A549 (cell line): ENCODE results near the gene CADPS2. TPM values are rescaled to one million over a fixed set of nuclear protein-coding genes. Genes with fewer than 3 reads are reported as not detected.

Experiments
- ATAC-seq, 2 experiments: fragments of 200-7000 bp in 1 of 2; fragments of >200 bp in 1 of 2; cut with Nextera tagmentation in 1 of 2; cut with Tn5 transposase in 1 of 2; 3 replicates each; pipeline versions ENCODE4 v1.8.0 to v1.9.1; 2018 to 2020; ENCODE audit warnings: mild to moderate bottlenecking in 1 of 2, moderate library complexity in 1 of 2
- CTCF ChIA-PET: fragments of 300-600 bp; sonication (Branson Sonifier 250); formaldehyde crosslinking; extraction: SDS; loops from one replicate; lab custom pipeline; 2021; ENCODE audit warnings: antibody characterized with exemption, inconsistent platforms; lab: Yijun Ruan, JAX
- POLR2A ChIA-PET: fragments of 350-600 bp; formaldehyde crosslinking; extraction: SDS; loops from one replicate; lab custom pipeline; 2021; ENCODE audit warnings: antibody characterized with exemption, inconsistent platforms; lab: Yijun Ruan, JAX
- DNase-seq, 2 experiments: peaks; one replicate each; pipeline versions ENCODE4 v3.0.0 to v3.0.0-alpha.2; 2011 to 2016; ENCODE audit warnings: low read depth in 1 of 2, low spot score in 1 of 2
- FAIRE-seq: peaks from 2 replicates; lab custom pipeline; 2011; peaks lifted over from hg19 to GRCh38; lab: Jason Lieb, UNC
- H3K27ac ChIP-seq, 2 experiments: fragments of >200 bp; sonication (Bioruptor Twin); formaldehyde crosslinking; 3 replicates each; pipeline ENCODE4 v1.5.1; 2016 to 2017
- H3K4me1 ChIP-seq: fragments of >200 bp; sonication (Bioruptor Twin); formaldehyde crosslinking; 3 replicates; pipeline ENCODE4 v1.6.1; 2016
- H3K4me2 ChIP-seq: fragments of >200 bp; sonication (Bioruptor Twin); formaldehyde crosslinking; 3 replicates; pipeline ENCODE4 v1.6.1; 2016
- H3K4me3 ChIP-seq: fragments of >200 bp; sonication (Bioruptor Twin); formaldehyde crosslinking; 3 replicates; pipeline ENCODE4 v1.5.1; 2016
- H3K9me3 ChIP-seq: fragments of >200 bp; sonication (Bioruptor Twin); formaldehyde crosslinking; 3 replicates; pipeline ENCODE4 v1.6.1; 2016
- ATOH8 ChIP-seq: fragments of 250-450 bp; sonication (Bioruptor Pico); IDR thresholded peaks from 2 replicates; pipeline ENCODE4 v1.5.0; 2020; ENCODE audit warnings: low read depth, mild to moderate bottlenecking, moderate library complexity
- BHLHE40 ChIP-seq: IDR thresholded peaks from 2 replicates; pipeline ENCODE4 v1.6.1; 2012; ENCODE audit warnings: low read depth, low read length, inconsistent platforms
- CBX8 ChIP-seq: fragments of 200-600 bp; sonication (generic); IDR thresholded peaks from 2 replicates; pipeline ENCODE4 v1.6.1; 2016
- CHD2 ChIP-seq: fragments of 150-350 bp; IDR thresholded peaks from 2 replicates; pipeline ENCODE4 v1.6.1; 2014; ENCODE audit warnings: low read length; ENCODE audit not compliant: partially characterized antibody
- EP300 ChIP-seq, 2 experiments: fragments of >200 bp; sonication (Bioruptor Twin); formaldehyde crosslinking; IDR thresholded peaks; 2 replicates in 1 of 2; 3 replicates in 1 of 2; pipeline ENCODE4 v1.6.1; 2016 to 2017
- ESRRA ChIP-seq: fragments of 150-350 bp; IDR thresholded peaks from 2 replicates; pipeline ENCODE4 v1.6.1; 2014; ENCODE audit warnings: mild to moderate bottlenecking, low read length, borderline replicate concordance
- FOSB ChIP-seq: fragments of 250-450 bp; sonication (Bioruptor Pico); IDR thresholded peaks from 2 replicates; pipeline ENCODE4 v1.5.0; 2020; ENCODE audit warnings: mild to moderate bottlenecking, moderate library complexity
- FOSL2 ChIP-seq, 2 experiments: fragments of 450-650 bp in 1 of 2; fragments of >200 bp in 1 of 2; sonication (Bioruptor Twin) in 1 of 2; formaldehyde crosslinking; IDR thresholded peaks; 2 replicates each; pipeline versions ENCODE4 v1.5.0 to v1.6.1; 2016 to 2020; ENCODE audit warnings: mild to moderate bottlenecking in 1 of 2, moderate library complexity in 1 of 2
- FOXS1 ChIP-seq: fragments of 250-450 bp; sonication (Bioruptor Pico); IDR thresholded peaks from 2 replicates; pipeline ENCODE4 v1.5.0; 2020; ENCODE audit warnings: mild to moderate bottlenecking, moderate library complexity
- GATA3 ChIP-seq: IDR thresholded peaks from 2 replicates; pipeline ENCODE4 v1.6.1; 2012; ENCODE audit warnings: borderline replicate concordance
- HDAC2 ChIP-seq: fragments of 200-600 bp; sonication (generic); IDR thresholded peaks from 2 replicates; pipeline ENCODE4 v1.6.1; 2016
- HOXA7 ChIP-seq: fragments of 250-450 bp; sonication (Bioruptor Pico); IDR thresholded peaks from 2 replicates; pipeline ENCODE4 v1.5.0; 2020; ENCODE audit warnings: mild to moderate bottlenecking, moderate library complexity
- KDM1A ChIP-seq: fragments of 200-600 bp; sonication (generic); IDR thresholded peaks from 2 replicates; pipeline ENCODE4 v1.6.1; 2016; ENCODE audit warnings: low read depth, mild to moderate bottlenecking
- KDM5A ChIP-seq: fragments of 200-600 bp; sonication (generic); IDR thresholded peaks from 2 replicates; pipeline ENCODE4 v1.6.1; 2016; ENCODE audit warnings: antibody characterized with exemption, mild to moderate bottlenecking
- MAFK ChIP-seq: fragments of 450-650 bp; IDR thresholded peaks from 2 replicates; pipeline ENCODE4 v1.6.1; 2014; ENCODE audit not compliant: partially characterized antibody
- NFE2L2 ChIP-seq: fragments of 150-350 bp; conservative IDR thresholded peaks from 2 replicates; pipeline ENCODE4 v1.6.1; 2014; ENCODE audit warnings: low read length
- NPAS2 ChIP-seq: fragments of 250-450 bp; sonication (Bioruptor Pico); IDR thresholded peaks from 2 replicates; pipeline ENCODE4 v1.8.0; 2022; ENCODE audit warnings: mild to moderate bottlenecking, moderate library complexity, borderline replicate concordance
- PHF8 ChIP-seq: fragments of 200-600 bp; sonication (generic); IDR thresholded peaks from 2 replicates; pipeline ENCODE4 v1.6.1; 2016; ENCODE audit warnings: low read depth, mild to moderate bottlenecking, antibody characterized with exemption, moderate library complexity, borderline replicate concordance
- RARB ChIP-seq: fragments of 250-450 bp; sonication (Bioruptor Pico); IDR thresholded peaks from 2 replicates; pipeline ENCODE4 v1.8.0; 2021; ENCODE audit warnings: mild to moderate bottlenecking, moderate library complexity
- TFCP2L1 ChIP-seq: fragments of 250-450 bp; sonication (Bioruptor Pico); IDR thresholded peaks from 2 replicates; pipeline ENCODE4 v1.5.0; 2021; ENCODE audit warnings: mild to moderate bottlenecking
- TP53 ChIP-seq: fragments of 250-450 bp; sonication (Bioruptor Pico); IDR thresholded peaks from 2 replicates; pipeline ENCODE4 v1.5.0; 2021; ENCODE audit warnings: mild to moderate bottlenecking, moderate library complexity
- USF2 ChIP-seq: fragments of 450-650 bp; IDR thresholded peaks from 2 replicates; pipeline ENCODE4 v1.6.1; 2014; ENCODE audit warnings: antibody characterized with exemption
- ZFP36 ChIP-seq: fragments of 450-650 bp; IDR thresholded peaks from 2 replicates; pipeline ENCODE4 v1.6.1; 2014; ENCODE audit warnings: borderline replicate concordance; ENCODE audit not compliant: partially characterized antibody
- ZNF302 ChIP-seq: fragments of 250-450 bp; sonication (Bioruptor Pico); IDR thresholded peaks from 2 replicates; pipeline ENCODE4 v1.9.0; 2021; ENCODE audit warnings: inconsistent platforms, mild to moderate bottlenecking, moderate library complexity
- ZSCAN20 ChIP-seq: fragments of 250-450 bp; sonication (Bioruptor Pico); IDR thresholded peaks from 2 replicates; pipeline ENCODE4 v1.8.0; 2022; ENCODE audit warnings: mild to moderate bottlenecking, moderate library complexity
- WGBS: methylation state at CpG from one replicate; pipeline ENCODE4 v1.1.6; 2017; ENCODE audit errors: missing lambda C conversion rate; 5-methylcytosine and 5-hydroxymethylcytosine counted together
- polyA plus RNA-seq, 4 experiments: library from polyadenylated mRNA; depleted of rRNA in 3 of 4; stranded (reverse); fragments of >200 nt; fragmentation: RNase III in 1 of 4; extraction: RNeasy Plus Mini Kit Qiagen cat#74134 plus additional on column Dnase treatment in 1 of 4; gene quantifications; 2 replicates in 3 of 4; 3 replicates in 1 of 4; pipeline ENCODE4 v1.2.3, GENCODE V29; 2011 to 2017
- TF ChIP-seq, protein P1 (sequence below): fragments of 150-350 bp; IDR thresholded peaks from 2 replicates; pipeline ENCODE4 v1.6.1; 2014; ENCODE audit warnings: low read depth, mild to moderate bottlenecking, low read length
- TF ChIP-seq, protein P2 (sequence below): fragments of >200 bp; sonication (Bioruptor Twin); formaldehyde crosslinking; IDR thresholded peaks from 2 replicates; pipeline ENCODE4 v1.6.1; 2016
- TF ChIP-seq, protein P3 (sequence below): IDR thresholded peaks from 2 replicates; pipeline ENCODE4 v1.6.1; 2012
- TF ChIP-seq, protein P4 (sequence below): fragments of 250-450 bp; sonication (Bioruptor Pico); IDR thresholded peaks from 2 replicates; pipeline ENCODE4 v1.5.0; 2021; ENCODE audit warnings: mild to moderate bottlenecking, moderate library complexity, borderline replicate concordance
- TF ChIP-seq, protein P5 (sequence below): IDR thresholded peaks from 2 replicates; pipeline ENCODE4 v1.6.1; 2012

The CADPS2 gene
- polyA plus RNA-seq, 2 of the 4 experiments (the other 2 are of a cell fraction), result 0.04 to 0.10 TPM

GRCh38 chr7:122457969-122458368 lies 428.3 kb downstream of the CADPS2 start:
- no peak for FAIRE-seq
- CTCF ChIA-PET, result no interaction called here
- no peak for DNase-seq
- H3K9me3 ChIP-seq, result no peaks in the 10 kb centered on the region
- no peak overlapping the region for H3K4me3 ChIP-seq
- 2% methylated on average over 3 of the region's 3 CpGs for WGBS
- POLR2A ChIA-PET, result no interaction called here
- H3K27ac ChIP-seq, result no peak overlapping the region
- H3K4me1 ChIP-seq, result no peaks in the 10 kb centered on the region
- no peak for TF ChIP-seq GATA3
- TF ChIP-seq FOSB (CRISPR knock-in tag), result no peak
- TF ChIP-seq ZNF302 (CRISPR knock-in tag), result no peak
- no peak for TF ChIP-seq CBX8
- no peak for TF ChIP-seq RARB
- TF ChIP-seq, protein P1, sequence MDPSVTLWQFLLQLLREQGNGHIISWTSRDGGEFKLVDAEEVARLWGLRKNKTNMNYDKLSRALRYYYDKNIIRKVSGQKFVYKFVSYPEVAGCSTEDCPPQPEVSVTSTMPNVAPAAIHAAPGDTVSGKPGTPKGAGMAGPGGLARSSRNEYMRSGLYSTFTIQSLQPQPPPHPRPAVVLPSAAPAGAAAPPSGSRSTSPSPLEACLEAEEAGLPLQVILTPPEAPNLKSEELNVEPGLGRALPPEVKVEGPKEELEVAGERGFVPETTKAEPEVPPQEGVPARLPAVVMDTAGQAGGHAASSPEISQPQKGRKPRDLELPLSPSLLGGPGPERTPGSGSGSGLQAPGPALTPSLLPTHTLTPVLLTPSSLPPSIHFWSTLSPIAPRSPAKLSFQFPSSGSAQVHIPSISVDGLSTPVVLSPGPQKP, result no peak
- no peak for TF ChIP-seq ATOH8
- no peak for TF ChIP-seq KDM5A
- TF ChIP-seq USF2, result no peak
- no peak for TF ChIP-seq TP53 (CRISPR knock-in tag)
- TF ChIP-seq CHD2, result no peak
- no peak for TF ChIP-seq HDAC2
- no peak for TF ChIP-seq FOXS1 (CRISPR knock-in tag)
- TF ChIP-seq, protein P2, sequence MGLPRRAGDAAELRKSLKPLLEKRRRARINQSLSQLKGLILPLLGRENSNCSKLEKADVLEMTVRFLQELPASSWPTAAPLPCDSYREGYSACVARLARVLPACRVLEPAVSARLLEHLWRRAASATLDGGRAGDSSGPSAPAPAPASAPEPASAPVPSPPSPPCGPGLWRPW, result no peak
- TF ChIP-seq EP300 (IDR thresholded peaks at IDR 0.05), result no peak
- no peak overlapping the region for H3K4me2 ChIP-seq
- ATAC-seq, result no peak

DNA sequence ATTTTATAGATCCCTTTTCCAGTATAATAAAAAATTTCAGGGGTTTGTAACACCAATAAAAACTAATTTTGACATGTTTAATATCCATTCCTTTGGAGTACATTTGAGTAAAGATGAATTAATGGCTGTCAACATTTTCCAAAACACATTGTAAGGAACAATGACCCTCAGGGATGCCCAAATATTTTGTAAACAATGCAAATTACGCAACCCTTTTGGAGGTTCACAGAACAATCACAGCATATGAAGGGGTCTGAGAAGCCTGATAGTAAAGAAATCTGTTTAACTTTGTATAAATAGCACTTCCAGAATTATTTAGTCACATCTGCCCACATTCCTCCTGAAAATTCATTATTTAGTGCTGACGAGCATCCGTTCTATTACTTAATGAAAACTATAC lies 428.9 kb downstream of the CADPS2 start:
- H3K4me3 ChIP-seq, result no peak overlapping the region
- no peak overlapping the region for H3K27ac ChIP-seq
- WGBS, result 36% methylated on average over 3 of the region's 3 CpGs
- ATAC-seq, result no peak
- H3K9me3 ChIP-seq, result no peaks in the 10 kb centered on the region
- DNase-seq, result no peak
- CTCF ChIA-PET, result no interaction called here
- POLR2A ChIA-PET, result no interaction called here
- no peak overlapping the region for H3K4me2 ChIP-seq
- FAIRE-seq, result no peak
- H3K4me1 ChIP-seq, result no peaks in the 10 kb centered on the region
- TF ChIP-seq NFE2L2 (no peak), MAFK (no peak), ESRRA (no peak), ZSCAN20 (no peak), FOSL2 (IDR thresholded peaks at IDR 0.05) (no peak), FOSL2 (CRISPR knock-in tag; IDR thresholded peaks at IDR 0.05) (no peak), BHLHE40 (no peak), EP300 (IDR thresholded peaks at IDR 0.05) (no peak), HOXA7 (no peak), ZNF302 (CRISPR knock-in tag) (no peak), FOXS1 (CRISPR knock-in tag) (no peak), NPAS2 (CRISPR knock-in tag) (no peak), PHF8 (no peak), KDM1A (no peak), TFCP2L1 (no peak), HDAC2 (no peak), ZFP36 (no peak)
- TF ChIP-seq, protein P2, result no peak
- TF ChIP-seq, protein P3, sequence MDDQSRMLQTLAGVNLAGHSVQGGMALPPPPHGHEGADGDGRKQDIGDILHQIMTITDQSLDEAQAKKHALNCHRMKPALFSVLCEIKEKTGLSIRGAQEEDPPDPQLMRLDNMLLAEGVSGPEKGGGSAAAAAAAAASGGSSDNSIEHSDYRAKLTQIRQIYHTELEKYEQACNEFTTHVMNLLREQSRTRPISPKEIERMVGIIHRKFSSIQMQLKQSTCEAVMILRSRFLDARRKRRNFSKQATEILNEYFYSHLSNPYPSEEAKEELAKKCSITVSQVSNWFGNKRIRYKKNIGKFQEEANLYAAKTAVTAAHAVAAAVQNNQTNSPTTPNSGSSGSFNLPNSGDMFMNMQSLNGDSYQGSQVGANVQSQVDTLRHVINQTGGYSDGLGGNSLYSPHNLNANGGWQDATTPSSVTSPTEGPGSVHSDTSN, result no peak
- TF ChIP-seq, protein P4, sequence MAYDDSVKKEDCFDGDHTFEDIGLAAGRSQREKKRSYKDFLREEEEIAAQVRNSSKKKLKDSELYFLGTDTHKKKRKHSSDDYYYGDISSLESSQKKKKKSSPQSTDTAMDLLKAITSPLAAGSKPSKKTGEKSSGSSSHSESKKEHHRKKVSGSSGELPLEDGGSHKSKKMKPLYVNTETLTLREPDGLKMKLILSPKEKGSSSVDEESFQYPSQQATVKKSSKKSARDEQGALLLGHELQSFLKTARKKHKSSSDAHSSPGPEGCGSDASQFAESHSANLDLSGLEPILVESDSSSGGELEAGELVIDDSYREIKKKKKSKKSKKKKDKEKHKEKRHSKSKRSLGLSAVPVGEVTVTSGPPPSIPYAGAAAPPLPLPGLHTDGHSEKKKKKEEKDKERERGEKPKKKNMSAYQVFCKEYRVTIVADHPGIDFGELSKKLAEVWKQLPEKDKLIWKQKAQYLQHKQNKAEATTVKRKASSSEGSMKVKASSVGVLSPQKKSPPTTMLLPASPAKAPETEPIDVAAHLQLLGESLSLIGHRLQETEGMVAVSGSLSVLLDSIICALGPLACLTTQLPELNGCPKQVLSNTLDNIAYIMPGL (CRISPR knock-in tag), result no peak
- TF ChIP-seq, protein P5, sequence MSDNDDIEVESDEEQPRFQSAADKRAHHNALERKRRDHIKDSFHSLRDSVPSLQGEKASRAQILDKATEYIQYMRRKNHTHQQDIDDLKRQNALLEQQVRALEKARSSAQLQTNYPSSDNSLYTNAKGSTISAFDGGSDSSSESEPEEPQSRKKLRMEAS, result no peak
